B cell (primary cell): ENCODE results near the gene ASB7.

Experiments used
- CTCF ChIP-seq: fragments of 200-600 bp; IDR thresholded peaks from one replicate; pipeline ENCODE4 v1.8.0; 2022; ENCODE audit warnings: antibody characterized with exemption, mild to moderate bottlenecking
- EZH2 ChIP-seq: IDR thresholded peaks from 2 replicates; pipeline ENCODE4 v1.6.1; 2012; ENCODE audit warnings: borderline replicate concordance, low read depth, mild to moderate bottlenecking, moderate library complexity, low read length; ENCODE audit not compliant: insufficient read depth, poor library complexity, severe bottlenecking

DNA sequence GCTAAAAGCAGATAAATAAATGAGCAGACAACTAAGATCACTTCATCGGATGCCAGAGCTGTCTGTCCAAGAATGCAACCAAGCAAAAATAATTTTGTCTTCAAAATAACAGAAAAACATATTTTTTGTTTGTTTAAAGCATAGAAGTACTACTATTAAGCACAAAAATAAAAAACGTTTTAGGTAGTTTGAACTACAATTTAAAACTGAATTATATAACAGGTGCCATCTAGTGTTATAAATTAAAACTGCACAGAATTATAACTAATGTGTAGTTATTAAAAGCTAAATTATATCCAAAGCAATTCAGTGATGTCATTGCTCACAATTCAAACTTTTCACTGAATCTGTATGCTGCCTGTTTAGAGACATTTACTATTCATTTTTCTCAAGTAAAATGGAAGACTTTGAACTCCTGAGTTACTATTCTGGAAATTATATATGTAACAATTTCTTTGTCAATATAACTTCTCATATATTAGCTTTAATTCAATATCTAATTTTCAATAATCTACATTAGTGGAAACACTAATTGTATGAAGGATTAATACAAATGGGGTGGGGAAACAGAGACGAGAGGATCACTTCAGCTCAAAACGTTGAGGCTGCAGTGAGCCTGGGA, 29.9 kb upstream of the ASB7 start:
- peak; percentile 75 for TF ChIP-seq CTCF
- TF ChIP-seq EZH2: no peak
